Nephron progenitor cell (in vitro differentiated cells): ENCODE data around the gene NEK6.
A peak's percentile ranks its signal among the peaks of the same experiment; 100 is the strongest.

Experiments used
- DNase-seq: peaks from one replicate; pipeline ENCODE4 v3.0.0; 2021
- H3K27ac Mint-ChIP-seq: 2 replicates; pipeline ENCODE4 v1.8.0; 2021; ENCODE audit warnings: mild to moderate bottlenecking, moderate library complexity, mixed read lengths
- H3K27me3 Mint-ChIP-seq: 2 replicates; pipeline ENCODE4 v1.8.0; 2021; ENCODE audit warnings: mild to moderate bottlenecking, low read depth, mixed read lengths; ENCODE audit not compliant: poor library complexity
- H3K36me3 Mint-ChIP-seq: 2 replicates; pipeline ENCODE4 v1.8.0; 2021; ENCODE audit warnings: low read depth, mixed read lengths
- H3K4me1 Mint-ChIP-seq: 2 replicates; pipeline ENCODE4 v1.8.0; 2021; ENCODE audit warnings: mixed read lengths
- H3K4me3 Mint-ChIP-seq: 2 replicates; pipeline ENCODE4 v1.8.0; 2021; ENCODE audit warnings: mild to moderate bottlenecking, moderate library complexity, mixed read lengths
- H3K9me3 Mint-ChIP-seq: 2 replicates; pipeline ENCODE4 v1.8.0; 2021; ENCODE audit warnings: mild to moderate bottlenecking, moderate library complexity, mixed read lengths
- TF ChIP-seq, protein P1 (sequence below): fragments of 200-600 bp; sonication (generic); IDR thresholded peaks from 2 replicates; pipeline ENCODE4 v1.5.0; 2021; ENCODE audit warnings: antibody characterized with exemption

NEK6 gene

DNA sequence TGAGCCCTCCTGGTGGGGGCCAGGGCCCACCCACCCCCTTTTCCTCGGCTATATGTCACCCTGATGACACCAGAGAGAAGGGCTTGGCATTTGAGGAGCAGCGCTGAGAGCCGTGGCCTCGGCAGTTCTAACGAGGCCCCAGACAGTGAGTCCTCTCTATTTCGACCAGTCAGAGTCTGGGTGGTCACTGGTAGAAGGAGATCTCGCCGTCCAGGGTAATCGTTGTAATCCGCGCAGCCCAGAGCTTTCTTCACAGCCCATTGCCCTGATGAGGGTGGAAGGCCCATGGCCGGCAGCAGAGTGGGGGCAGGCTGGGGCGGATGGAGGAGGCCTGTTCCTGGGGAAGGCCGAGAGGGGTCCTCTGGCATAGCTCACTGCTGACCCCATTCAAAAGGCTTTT is 87.3 kb downstream of the NEK6 start:
- no peaks in the 10 kb centered on the region for H3K27me3 Mint-ChIP-seq
- H3K27ac Mint-ChIP-seq: peak overlapping the region; percentile 89

DNA sequence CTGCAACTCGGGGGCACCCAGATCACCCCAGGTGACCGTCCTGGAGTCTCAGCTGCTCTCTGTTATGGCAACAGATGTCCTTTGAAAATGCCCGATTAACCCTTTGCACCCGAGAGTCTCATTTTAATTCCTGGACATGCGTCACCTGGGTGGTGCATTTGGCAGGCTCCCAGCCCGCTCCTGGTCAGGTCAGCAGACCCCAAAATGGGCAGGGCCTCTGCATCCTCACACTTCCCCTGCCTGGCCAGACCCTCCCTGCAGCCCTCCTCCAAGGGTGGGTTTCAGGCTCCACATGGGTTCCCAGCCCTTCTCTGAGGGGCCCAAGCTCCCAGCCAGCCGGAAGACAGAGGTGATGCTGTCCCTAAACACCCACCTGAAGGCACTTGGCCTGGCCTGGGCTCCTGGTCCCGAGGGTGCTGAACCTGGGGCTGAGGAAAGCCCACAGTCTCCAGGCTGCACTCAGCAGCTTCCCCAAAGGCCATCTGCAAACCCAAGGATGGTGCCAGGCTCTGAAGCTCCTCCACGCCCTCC is 88.1 kb downstream of the NEK6 start:
- TF ChIP-seq, protein P1, sequence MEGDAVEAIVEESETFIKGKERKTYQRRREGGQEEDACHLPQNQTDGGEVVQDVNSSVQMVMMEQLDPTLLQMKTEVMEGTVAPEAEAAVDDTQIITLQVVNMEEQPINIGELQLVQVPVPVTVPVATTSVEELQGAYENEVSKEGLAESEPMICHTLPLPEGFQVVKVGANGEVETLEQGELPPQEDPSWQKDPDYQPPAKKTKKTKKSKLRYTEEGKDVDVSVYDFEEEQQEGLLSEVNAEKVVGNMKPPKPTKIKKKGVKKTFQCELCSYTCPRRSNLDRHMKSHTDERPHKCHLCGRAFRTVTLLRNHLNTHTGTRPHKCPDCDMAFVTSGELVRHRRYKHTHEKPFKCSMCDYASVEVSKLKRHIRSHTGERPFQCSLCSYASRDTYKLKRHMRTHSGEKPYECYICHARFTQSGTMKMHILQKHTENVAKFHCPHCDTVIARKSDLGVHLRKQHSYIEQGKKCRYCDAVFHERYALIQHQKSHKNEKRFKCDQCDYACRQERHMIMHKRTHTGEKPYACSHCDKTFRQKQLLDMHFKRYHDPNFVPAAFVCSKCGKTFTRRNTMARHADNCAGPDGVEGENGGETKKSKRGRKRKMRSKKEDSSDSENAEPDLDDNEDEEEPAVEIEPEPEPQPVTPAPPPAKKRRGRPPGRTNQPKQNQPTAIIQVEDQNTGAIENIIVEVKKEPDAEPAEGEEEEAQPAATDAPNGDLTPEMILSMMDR: no peak
- Mint-ChIP-seq H3K9me3 (no peaks in the 10 kb centered on the region), H3K27ac (peak overlapping the region; percentile 89), H3K27me3 (no peaks in the 10 kb centered on the region), H3K36me3 (peaks cover 14% of the 10 kb centered on the region), H3K4me1 (peaks cover 32% of the 10 kb centered on the region), H3K4me3 (no peak overlapping the region)
- no peak for DNase-seq

More for the DNA sequence above, 87.3 kb downstream of the NEK6 start:
- no peak for DNase-seq
- TF ChIP-seq, protein P1: no peak
- no peaks in the 10 kb centered on the region for H3K9me3 Mint-ChIP-seq
- H3K4me1 Mint-ChIP-seq: peaks cover 31% of the 10 kb centered on the region
- peaks cover 14% of the 10 kb centered on the region for H3K36me3 Mint-ChIP-seq
- H3K4me3 Mint-ChIP-seq: no peak overlapping the region

- no peak overlapping the region for H3K27ac Mint-ChIP-seq
- peaks cover 20% of the 10 kb centered on the region for H3K36me3 Mint-ChIP-seq
- H3K4me1 Mint-ChIP-seq: peaks cover 30% of the 10 kb centered on the region
- H3K4me3 Mint-ChIP-seq: no peak overlapping the region
- H3K27me3 Mint-ChIP-seq: no peaks in the 10 kb centered on the region
- H3K9me3 Mint-ChIP-seq: no peaks in the 10 kb centered on the region
- TF ChIP-seq, protein P1: no peak
- no peak for DNase-seq
Measured at GRCh38 chr9:124346347-124347163, 88.8 kb downstream of the NEK6 start.

- Mint-ChIP-seq H3K27me3 (no peaks in the 10 kb centered on the region), H3K4me3 (no peak overlapping the region), H3K4me1 (peaks cover 27% of the 10 kb centered on the region), H3K36me3 (peaks cover 26% of the 10 kb centered on the region), H3K9me3 (no peaks in the 10 kb centered on the region), H3K27ac (peak overlapping the region; percentile 82)
- TF ChIP-seq, protein P1: no peak
- no peak for DNase-seq
Measured at GRCh38 chr9:124347206-124347967, 89.6 kb downstream of the NEK6 start.

GRCh38 chr9:124347968-124348358 is 90.2 kb downstream of the NEK6 start:
- H3K36me3 Mint-ChIP-seq: peaks cover 26% of the 10 kb centered on the region
- no peak overlapping the region for H3K27ac Mint-ChIP-seq

More at GRCh38 chr9:124347968-124348358, 90.2 kb downstream of the NEK6 start:
- TF ChIP-seq, protein P1: no peak
- H3K4me3 Mint-ChIP-seq: no peak overlapping the region
- no peak for DNase-seq
- peaks cover 21% of the 10 kb centered on the region for H3K4me1 Mint-ChIP-seq
- H3K9me3 Mint-ChIP-seq: no peaks in the 10 kb centered on the region
- no peaks in the 10 kb centered on the region for H3K27me3 Mint-ChIP-seq
